GM12864 (cell line): ENCODE results near the gene ATP5F1D.

Source experiments
- DNase-seq: peaks from one replicate; pipeline ENCODE4 v3.0.0-alpha.2; 2011; ENCODE audit warnings: low read depth
- H3K4me3 ChIP-seq: 2 replicates; pipeline ENCODE4 v1.5.1; 2011; ENCODE audit warnings: mild to moderate bottlenecking, low read depth, low read length, control low read depth
- CTCF ChIP-seq: IDR thresholded peaks from 2 replicates; pipeline ENCODE4 v1.5.1; 2011; ENCODE audit warnings: low read depth, mild to moderate bottlenecking, moderate library complexity, low read length, control low read depth, inconsistent platforms; ENCODE audit errors: missing control alignments

ATP5F1D gene

GRCh38 chr19:1285737-1286360 is 44.3 kb downstream of the ATP5F1D start, which contains the start of gene EFNA2:
Gene EFNA2, plus strand, starts transcription at chr19:1285873. Its CDS starts 296 bp downstream, at chr19:1286169.
- no peak within 1 kb of the TSS for H3K4me3 ChIP-seq
- no peak for DNase-seq
- TF ChIP-seq CTCF: no peak

GRCh38 chr19:1286487-1287353 is 45.2 kb downstream of the ATP5F1D start:
- no peak for DNase-seq
- no peak for TF ChIP-seq CTCF
- no peak overlapping the region for H3K4me3 ChIP-seq

GRCh38 chr19:1287354-1288225 is 46.0 kb downstream of the ATP5F1D start:
- DNase-seq: no peak
- no peak for TF ChIP-seq CTCF
- H3K4me3 ChIP-seq: no peak overlapping the region

- DNase-seq: no peak
- H3K4me3 ChIP-seq: no peak overlapping the region
- no peak for TF ChIP-seq CTCF
Observed at GRCh38 chr19:1288226-1288612, 46.7 kb downstream of the ATP5F1D start.

GRCh38 chr19:1288833-1289685 is 47.5 kb downstream of the ATP5F1D start:
- TF ChIP-seq CTCF: no peak
- H3K4me3 ChIP-seq: no peak overlapping the region
- DNase-seq: no peak

GRCh38 chr19:1289686-1290025 is 48.1 kb downstream of the ATP5F1D start:
- H3K4me3 ChIP-seq: no peak overlapping the region
- TF ChIP-seq CTCF: no peak

More at GRCh38 chr19:1289686-1290025, 48.1 kb downstream of the ATP5F1D start:
- no peak for DNase-seq
